ENCODE results near the gene STPG2. TPM values are rescaled to one million over a fixed set of nuclear protein-coding genes. Genes with fewer than 3 reads are reported as not detected.

STPG2 gene
- total and polyA plus RNA-seq, 10 of the 15 experiments (the other 5 are each of a cell fraction or from before 2014, with no cell fraction given), result 0.13 to 0.24 TPM; not detected in 8

DNA sequence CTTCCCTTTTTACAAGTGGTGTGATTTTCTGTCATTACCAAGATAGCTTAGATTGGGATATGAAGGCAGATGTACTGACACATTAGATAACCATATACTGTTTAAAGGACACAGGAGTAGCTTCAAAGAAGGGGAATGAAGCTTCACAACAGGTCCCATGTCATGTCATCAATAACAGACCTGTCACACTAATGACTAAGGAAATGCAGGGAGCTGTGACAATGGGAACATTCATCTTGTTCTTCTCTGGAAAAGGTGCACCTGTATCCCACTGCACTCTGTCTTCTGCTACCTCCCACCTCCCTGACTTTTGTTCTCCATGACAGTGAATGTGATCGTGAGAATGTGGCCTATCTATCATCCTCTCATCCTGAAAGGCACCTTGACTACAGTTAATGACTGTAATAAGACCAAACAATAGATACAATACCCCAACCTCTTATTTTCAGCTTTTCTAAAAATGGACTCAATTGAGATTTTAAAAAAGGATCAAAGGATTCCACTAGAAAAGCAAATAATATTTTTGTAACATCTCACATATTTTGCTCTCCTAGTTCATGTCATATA, 472.5 kb downstream of the STPG2 start (continued):
- TF ChIP-seq E2F4 (IDR thresholded peaks at IDR 0.05; ENCODE audit: low read depth, low read length), result no peak

DNA sequence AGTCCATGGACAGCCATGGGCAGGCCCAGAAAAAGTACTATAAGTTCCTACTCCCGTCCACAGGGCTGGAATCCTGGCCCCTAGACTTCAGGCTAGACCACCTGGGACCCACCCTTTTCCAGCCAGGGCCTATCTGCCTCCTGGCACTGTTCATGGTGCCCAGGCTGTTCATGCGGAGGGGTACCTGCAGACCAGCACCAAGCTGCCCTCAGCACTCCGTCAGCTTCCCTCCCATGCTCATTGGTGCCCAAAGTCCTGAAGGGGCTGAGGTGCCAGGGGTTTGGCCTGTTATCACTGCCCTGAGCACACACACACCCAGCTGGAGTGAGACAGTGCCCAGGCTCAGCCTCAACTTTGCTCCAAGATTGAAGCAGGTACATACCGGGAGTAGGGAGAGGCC, 477.7 kb downstream of the STPG2 start:
- POLR2A ChIA-PET, result no interaction called here
- no peak overlapping the region for H3K4me3 ChIP-seq
- H3K9me3 ChIP-seq (replicated peaks; ENCODE audit: control insufficient read depth, insufficient read depth, low read length), result no peaks in the 10 kb centered on the region
- DNase-seq (ENCODE audit: low read depth, low spot score) (no peak), ATAC-seq (no peak), FAIRE-seq (no peak)
- in situ Hi-C loops (cut with MboI) (no loop called here), intact Hi-C loops (cut with micrococcal nuclease; ENCODE audit: unreplicated experiment) (no loop called here)
- H3K27ac ChIP-seq (ENCODE audit: control insufficient read depth, insufficient read depth), result no peak overlapping the region
- no peak for TF ChIP-seq PBX3 (IDR thresholded peaks at IDR 0.05; ENCODE audit: insufficient replicate concordance, low read depth, low read length)
- TF ChIP-seq TCF7 (IDR thresholded peaks at IDR 0.05; ENCODE audit: borderline replicate concordance), result no peak
- no peaks in the 10 kb centered on the region for H3K4me1 ChIP-seq (ENCODE audit: control insufficient read depth, insufficient read depth, low read length)
- H3K79me2 ChIP-seq (ENCODE audit: control insufficient read depth, insufficient read depth, low read length), result no peaks in the 10 kb centered on the region
- WGBS (ENCODE audit: insufficient coverage, insufficient replicate concordance, low lambda C conversion rate, missing lambda C conversion rate), result 36% methylated on average over 4 of the region's 4 CpGs
- no peak overlapping the region for H2AFZ ChIP-seq (ENCODE audit: control insufficient read depth, low read depth, low read length)
- no TSS peak for BruUV-seq (replicated peaks)
- no peaks in the 10 kb centered on the region for H3K36me3 ChIP-seq (ENCODE audit: control insufficient read depth in 2 of 2, insufficient read depth in 2 of 2, low read length in 1 of 2)
- no peaks in the 10 kb centered on the region for H4K20me1 ChIP-seq (ENCODE audit: control insufficient read depth, insufficient read depth)
- H3K9ac ChIP-seq (ENCODE audit: control insufficient read depth, insufficient read depth, low read length), result no peak overlapping the region
- CTCF ChIA-PET, result no interaction called here
- no peak overlapping the region for H3K4me2 ChIP-seq (ENCODE audit: control insufficient read depth, insufficient read depth)
- H3K27me3 ChIP-seq (replicated peaks in 1 of 2; ENCODE audit: control insufficient read depth in 2 of 2, insufficient read depth in 2 of 2, low read length in 1 of 2), result no peaks in the 10 kb centered on the region
- RAD21 ChIA-PET (ENCODE audit: unreplicated experiment), result no interaction called here
- SMC1A ChIA-PET (ENCODE audit: uncharacterized antibody, unreplicated experiment), result no interaction called here
